ENCODE measurements around the gene ARSG. TPM values are rescaled to one million over a fixed set of nuclear protein-coding genes. Genes with fewer than 3 reads are reported as not detected.

ARSG gene
- total RNA-seq, 1 experiment from 2014 or later: 7.9 TPM

DNA sequence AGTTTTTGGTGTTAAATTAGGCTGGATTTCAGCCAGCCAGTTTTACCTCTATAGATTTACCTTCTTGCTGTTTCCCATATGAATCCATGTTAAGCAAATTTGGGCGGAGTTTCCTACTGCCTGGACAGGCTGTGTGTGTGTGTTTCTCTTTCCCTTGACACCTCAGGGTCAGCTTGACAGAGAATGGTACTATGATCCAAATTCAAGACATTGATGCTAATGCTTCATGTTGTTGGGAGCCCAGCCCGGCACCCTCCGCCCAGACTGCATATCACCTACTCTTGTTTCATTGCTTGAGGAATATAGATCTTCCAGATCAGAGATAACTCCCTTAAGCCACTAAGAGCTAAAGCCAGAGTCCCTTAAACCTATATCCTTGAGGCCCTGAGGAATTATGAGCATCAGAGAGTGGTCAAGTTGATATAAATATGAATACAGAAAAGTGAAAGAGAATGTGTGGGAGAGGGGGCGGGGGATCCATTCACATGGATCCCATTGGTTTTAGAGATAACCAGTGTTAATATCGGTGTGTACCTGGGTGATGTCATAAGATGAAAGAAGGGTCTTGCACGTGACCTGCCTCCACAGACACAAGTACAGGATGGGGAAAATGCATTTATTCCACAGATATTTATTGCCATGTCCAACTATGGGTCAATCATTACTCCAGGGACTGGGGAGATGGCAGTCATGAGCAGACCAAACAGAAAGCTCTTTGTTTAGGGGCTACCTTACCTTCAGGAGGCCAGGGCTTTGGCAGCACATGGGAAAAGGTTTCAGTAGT is 96.3 kb downstream of the ARSG start:
- DNase-seq (ENCODE audit: low spot score): no peak
- H3K36me3 Mint-ChIP-seq: no peaks in the 10 kb centered on the region
- CTCF ChIA-PET: interaction anchor here (3.1 kb wide), 1 partner anchor 11 kb away, joined by 26 read pairs; no protein-coding TSS in a partner anchor

More for the DNA sequence above, 96.3 kb downstream of the ARSG start:
- H3K4me1 Mint-ChIP-seq: no peaks in the 10 kb centered on the region
- ATAC-seq: no peak
- POLR2A ChIA-PET: no interaction called here
- no peaks in the 10 kb centered on the region; the same call in 1 of the 2 replicates for H3K27me3 Mint-ChIP-seq (ENCODE audit: low read depth)
- no peak for TF ChIP-seq NFE2L1 (CRISPR knock-in tag; IDR thresholded peaks at IDR 0.05)
- no peak for TF ChIP-seq ZNF423 (CRISPR knock-in tag; IDR thresholded peaks at IDR 0.05)
- TF ChIP-seq TEAD1 (CRISPR knock-in tag; IDR thresholded peaks at IDR 0.05): no peak
- TF ChIP-seq ZNF263 (CRISPR knock-in tag; IDR thresholded peaks at IDR 0.05; ENCODE audit: low read depth): no peak
- TF ChIP-seq GRHL2 (CRISPR knock-in tag; IDR thresholded peaks at IDR 0.05; ENCODE audit: insufficient replicate concordance, severe bottlenecking): no peak
- no peak for TF ChIP-seq EMX1 (CRISPR knock-in tag; IDR thresholded peaks at IDR 0.05)
- no peak for TF ChIP-seq CREB1 (CRISPR knock-in tag; IDR thresholded peaks at IDR 0.05)
- no peak for TF ChIP-seq ELF4 (CRISPR knock-in tag; IDR thresholded peaks at IDR 0.05; ENCODE audit: low read depth)
- TF ChIP-seq, protein P1, sequence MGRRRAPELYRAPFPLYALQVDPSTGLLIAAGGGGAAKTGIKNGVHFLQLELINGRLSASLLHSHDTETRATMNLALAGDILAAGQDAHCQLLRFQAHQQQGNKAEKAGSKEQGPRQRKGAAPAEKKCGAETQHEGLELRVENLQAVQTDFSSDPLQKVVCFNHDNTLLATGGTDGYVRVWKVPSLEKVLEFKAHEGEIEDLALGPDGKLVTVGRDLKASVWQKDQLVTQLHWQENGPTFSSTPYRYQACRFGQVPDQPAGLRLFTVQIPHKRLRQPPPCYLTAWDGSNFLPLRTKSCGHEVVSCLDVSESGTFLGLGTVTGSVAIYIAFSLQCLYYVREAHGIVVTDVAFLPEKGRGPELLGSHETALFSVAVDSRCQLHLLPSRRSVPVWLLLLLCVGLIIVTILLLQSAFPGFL (CRISPR knock-in tag; IDR thresholded peaks at IDR 0.05; ENCODE audit: borderline replicate concordance): no peak
- TF ChIP-seq, protein P2, sequence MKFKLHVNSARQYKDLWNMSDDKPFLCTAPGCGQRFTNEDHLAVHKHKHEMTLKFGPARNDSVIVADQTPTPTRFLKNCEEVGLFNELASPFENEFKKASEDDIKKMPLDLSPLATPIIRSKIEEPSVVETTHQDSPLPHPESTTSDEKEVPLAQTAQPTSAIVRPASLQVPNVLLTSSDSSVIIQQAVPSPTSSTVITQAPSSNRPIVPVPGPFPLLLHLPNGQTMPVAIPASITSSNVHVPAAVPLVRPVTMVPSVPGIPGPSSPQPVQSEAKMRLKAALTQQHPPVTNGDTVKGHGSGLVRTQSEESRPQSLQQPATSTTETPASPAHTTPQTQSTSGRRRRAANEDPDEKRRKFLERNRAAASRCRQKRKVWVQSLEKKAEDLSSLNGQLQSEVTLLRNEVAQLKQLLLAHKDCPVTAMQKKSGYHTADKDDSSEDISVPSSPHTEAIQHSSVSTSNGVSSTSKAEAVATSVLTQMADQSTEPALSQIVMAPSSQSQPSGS (CRISPR knock-in tag; IDR thresholded peaks at IDR 0.05; ENCODE audit: borderline replicate concordance, low read depth): no peak
- TF ChIP-seq, protein P3, sequence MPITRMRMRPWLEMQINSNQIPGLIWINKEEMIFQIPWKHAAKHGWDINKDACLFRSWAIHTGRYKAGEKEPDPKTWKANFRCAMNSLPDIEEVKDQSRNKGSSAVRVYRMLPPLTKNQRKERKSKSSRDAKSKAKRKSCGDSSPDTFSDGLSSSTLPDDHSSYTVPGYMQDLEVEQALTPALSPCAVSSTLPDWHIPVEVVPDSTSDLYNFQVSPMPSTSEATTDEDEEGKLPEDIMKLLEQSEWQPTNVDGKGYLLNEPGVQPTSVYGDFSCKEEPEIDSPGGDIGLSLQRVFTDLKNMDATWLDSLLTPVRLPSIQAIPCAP (CRISPR knock-in tag; IDR thresholded peaks at IDR 0.05): no peak
- no peak for TF ChIP-seq ZBTB43 (CRISPR knock-in tag; IDR thresholded peaks at IDR 0.05)
- TF ChIP-seq, protein P4, sequence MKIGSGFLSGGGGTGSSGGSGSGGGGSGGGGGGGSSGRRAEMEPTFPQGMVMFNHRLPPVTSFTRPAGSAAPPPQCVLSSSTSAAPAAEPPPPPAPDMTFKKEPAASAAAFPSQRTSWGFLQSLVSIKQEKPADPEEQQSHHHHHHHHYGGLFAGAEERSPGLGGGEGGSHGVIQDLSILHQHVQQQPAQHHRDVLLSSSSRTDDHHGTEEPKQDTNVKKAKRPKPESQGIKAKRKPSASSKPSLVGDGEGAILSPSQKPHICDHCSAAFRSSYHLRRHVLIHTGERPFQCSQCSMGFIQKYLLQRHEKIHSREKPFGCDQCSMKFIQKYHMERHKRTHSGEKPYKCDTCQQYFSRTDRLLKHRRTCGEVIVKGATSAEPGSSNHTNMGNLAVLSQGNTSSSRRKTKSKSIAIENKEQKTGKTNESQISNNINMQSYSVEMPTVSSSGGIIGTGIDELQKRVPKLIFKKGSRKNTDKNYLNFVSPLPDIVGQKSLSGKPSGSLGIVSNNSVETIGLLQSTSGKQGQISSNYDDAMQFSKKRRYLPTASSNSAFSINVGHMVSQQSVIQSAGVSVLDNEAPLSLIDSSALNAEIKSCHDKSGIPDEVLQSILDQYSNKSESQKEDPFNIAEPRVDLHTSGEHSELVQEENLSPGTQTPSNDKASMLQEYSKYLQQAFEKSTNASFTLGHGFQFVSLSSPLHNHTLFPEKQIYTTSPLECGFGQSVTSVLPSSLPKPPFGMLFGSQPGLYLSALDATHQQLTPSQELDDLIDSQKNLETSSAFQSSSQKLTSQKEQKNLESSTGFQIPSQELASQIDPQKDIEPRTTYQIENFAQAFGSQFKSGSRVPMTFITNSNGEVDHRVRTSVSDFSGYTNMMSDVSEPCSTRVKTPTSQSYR (CRISPR knock-in tag; IDR thresholded peaks at IDR 0.05): no peak
- TF ChIP-seq AFF4 (CRISPR knock-in tag; IDR thresholded peaks at IDR 0.05; ENCODE audit: borderline replicate concordance): no peak
- TF ChIP-seq NR3C1 (CRISPR knock-in tag; conservative IDR thresholded peaks at IDR 0.05; ENCODE audit: low read depth): no peak
- no peaks in the 10 kb centered on the region for H3K9me3 Mint-ChIP-seq
- no peak overlapping the region for H3K4me3 Mint-ChIP-seq
- 0 out of 2 replicates have a peak overlapping the region, but pooled peaks have one; percentile 1 for H3K27ac Mint-ChIP-seq
